Measurements from ENCODE around the gene PLCB2.

GRCh38 chr15:40357246-40357645 is 49.5 kb upstream of the PLCB2 start:
- TF ChIP-seq CTCF (IDR thresholded peaks at IDR 0.05) (no peak), POLR2A (IDR thresholded peaks at IDR 0.05) (no peak)

Data from suprapubic skin (tissue), 3 donors.